Measurements from ENCODE around the gene SND1. TPM values are rescaled to one million over a fixed set of nuclear protein-coding genes. Genes with fewer than 3 reads are reported as not detected.

Gene SND1
- total RNA-seq, 1 experiment from 2014 or later: 139 TPM

DNA sequence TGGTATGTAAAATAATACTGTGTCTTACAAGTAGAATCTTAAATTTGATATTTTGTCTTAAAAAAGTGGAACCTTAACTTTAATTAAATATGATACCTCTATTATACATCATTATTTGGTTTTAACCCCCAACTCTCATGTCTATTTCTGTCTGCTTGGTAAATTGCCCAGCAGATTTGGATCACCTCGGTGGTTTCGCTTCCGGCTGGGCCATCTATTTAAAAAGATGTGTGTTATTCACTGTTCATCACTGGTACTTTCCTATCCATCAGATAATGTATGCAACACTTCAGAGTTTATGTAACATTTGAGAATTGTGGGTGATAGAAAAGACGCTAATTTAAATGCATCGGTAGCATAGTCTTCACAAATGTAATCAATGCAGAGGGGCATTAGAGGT, 119.7 kb downstream of the SND1 start:
- intact Hi-C loops (cut with micrococcal nuclease): no loop called here

GRCh38 chr7:127776776-127777386, 124.9 kb downstream of the SND1 start:
- H3K27me3 ChIP-seq (ENCODE audit: low read length): no peaks in the 10 kb centered on the region
- no peak overlapping the region for H3K27ac ChIP-seq (ENCODE audit: low read length)
- no peaks in the 10 kb centered on the region for H3F3A ChIP-seq (ENCODE audit: low read length, unreplicated experiment)
- no peak for DNase-seq
- H3K36me3 ChIP-seq (ENCODE audit: low read depth, low read length): peaks cover 2% of the 10 kb centered on the region; the same call in 1 of the 2 replicates
- no peaks in the 10 kb centered on the region; the same call in 1 of the 2 replicates for H4K20me1 ChIP-seq (ENCODE audit: low read length)
- BruUV-seq (replicated peaks): no TSS peak
- no peak overlapping the region for H3K4me2 ChIP-seq (ENCODE audit: low read length)
- POLR2A ChIA-PET (ENCODE audit: unreplicated experiment): no interaction called here
- ATAC-seq: no peak; the same call in 1 of the 2 replicates
- no peak overlapping the region for H3K9ac ChIP-seq (ENCODE audit: low read length)
- H3K9me3 ChIP-seq (ENCODE audit: low read length): no peaks in the 10 kb centered on the region
- H3K9me2 ChIP-seq (replicated peaks; ENCODE audit: low read length): no peaks in the 10 kb centered on the region
- intact Hi-C loops (cut with micrococcal nuclease): no loop called here
- no peaks in the 10 kb centered on the region for H3K4me1 ChIP-seq (ENCODE audit: insufficient read depth, low read length)
- H3K79me2 ChIP-seq (ENCODE audit: low read length): peaks cover 36% of the 10 kb centered on the region
- no peak overlapping the region for H2AFZ ChIP-seq (ENCODE audit: low read length)
- no peak for TF ChIP-seq CTCF (conservative IDR thresholded peaks at IDR 0.05; ENCODE audit: low read depth, low read length)
- H3K4me3 ChIP-seq (ENCODE audit: low read length): no peak overlapping the region
- CTCF ChIA-PET: no interaction called here

More for the DNA sequence above, 119.7 kb downstream of the SND1 start:
- Histone ChIP-seq H3K36me3 (ENCODE audit: low read depth, low read length) (peaks cover 2% of the 10 kb centered on the region; the same call in 1 of the 2 replicates), H3F3A (ENCODE audit: low read length, unreplicated experiment) (no peaks in the 10 kb centered on the region), H3K9me3 (ENCODE audit: low read length) (no peaks in the 10 kb centered on the region), H3K27me3 (ENCODE audit: low read length) (no peaks in the 10 kb centered on the region), H3K9me2 (replicated peaks; ENCODE audit: low read length) (no peaks in the 10 kb centered on the region), H4K20me1 (ENCODE audit: low read length) (no peaks in the 10 kb centered on the region), H3K4me1 (ENCODE audit: insufficient read depth, low read length) (no peaks in the 10 kb centered on the region), H3K4me2 (ENCODE audit: low read length) (no peak overlapping the region), H3K79me2 (ENCODE audit: low read length) (peaks cover 39% of the 10 kb centered on the region), H3K27ac (ENCODE audit: low read length) (no peak overlapping the region), H3K4me3 (ENCODE audit: low read length) (no peak overlapping the region), H2AFZ (ENCODE audit: low read length) (no peak overlapping the region), H3K9ac (ENCODE audit: low read length) (no peak overlapping the region)
- ChIA-PET CTCF (no interaction called here), POLR2A (ENCODE audit: unreplicated experiment) (no interaction called here)
- ATAC-seq (no peak), DNase-seq (no peak)
- no TSS peak for BruUV-seq (replicated peaks)
- TF ChIP-seq EZH2 (IDR thresholded peaks at IDR 0.05; ENCODE audit: low read length, unreplicated experiment) (no peak), EZH2phosphoT487 (IDR thresholded peaks at IDR 0.05; ENCODE audit: borderline replicate concordance, low read length) (no peak), CTCF (conservative IDR thresholded peaks at IDR 0.05; ENCODE audit: low read depth, low read length) (no peak)

GRCh38 chr7:127780489-127780888, 128.5 kb downstream of the SND1 start:
- H3K4me1 ChIP-seq (ENCODE audit: insufficient read depth, low read length): no peaks in the 10 kb centered on the region
- no peaks in the 10 kb centered on the region for H3F3A ChIP-seq (ENCODE audit: low read length, unreplicated experiment)
- DNase-seq (no peak), ATAC-seq (no peak)
- peaks cover 60% of the 10 kb centered on the region for H3K79me2 ChIP-seq (ENCODE audit: low read length)
- no peak for TF ChIP-seq EZH2phosphoT487 (IDR thresholded peaks at IDR 0.05; ENCODE audit: borderline replicate concordance, low read length)
- no peak for TF ChIP-seq CTCF (conservative IDR thresholded peaks at IDR 0.05; ENCODE audit: low read depth, low read length)
- no peak for TF ChIP-seq EZH2 (IDR thresholded peaks at IDR 0.05; ENCODE audit: low read length, unreplicated experiment)
- POLR2A ChIA-PET (ENCODE audit: unreplicated experiment): no interaction called here
- no peak overlapping the region for H3K4me2 ChIP-seq (ENCODE audit: low read length)
- H3K36me3 ChIP-seq (ENCODE audit: low read depth, low read length): no peaks in the 10 kb centered on the region
- no peak overlapping the region for H3K4me3 ChIP-seq (ENCODE audit: low read length)
- no peak overlapping the region for H3K27ac ChIP-seq (ENCODE audit: low read length)
- BruUV-seq (replicated peaks): no TSS peak
- H4K20me1 ChIP-seq (ENCODE audit: low read length): no peaks in the 10 kb centered on the region; the same call in 1 of the 2 replicates
- intact Hi-C loops (cut with micrococcal nuclease): no loop called here
- H2AFZ ChIP-seq (ENCODE audit: low read length): no peak overlapping the region
- no peaks in the 10 kb centered on the region for H3K27me3 ChIP-seq (ENCODE audit: low read length)
- CTCF ChIA-PET: no interaction called here
- no peak overlapping the region for H3K9ac ChIP-seq (ENCODE audit: low read length)
- H3K9me3 ChIP-seq (ENCODE audit: low read length): no peaks in the 10 kb centered on the region
- H3K9me2 ChIP-seq (replicated peaks; ENCODE audit: low read length): no peaks in the 10 kb centered on the region

All from PC-3 (cell line).